Prostate gland (tissue), 2 donors: ENCODE data around the gene ARMH3.

Experiments used
- CTCF ChIP-seq, 4 experiments: fragments of 200-600 bp in 2 of 4; fragments of 450-650 bp in 2 of 4; sonication (generic) in 2 of 4; IDR thresholded peaks; 1 replicate in 3 of 4; 2 replicates in 1 of 4; pipeline ENCODE4 v1.5.1; 2016 to 2019; ENCODE audit warnings: antibody characterized with exemption in 4 of 4, mild to moderate bottlenecking in 2 of 4, moderate library complexity in 2 of 4
- POLR2A ChIP-seq: fragments of 450-650 bp; IDR thresholded peaks from one replicate; pipeline ENCODE4 v1.6.1; 2016; ENCODE audit warnings: antibody characterized with exemption, mild to moderate bottlenecking

- TF ChIP-seq CTCF (IDR thresholded peaks at IDR 0.05) (no peak), POLR2A (no peak)
These were observed 87.6 kb downstream of the ARMH3 start for GRCh38 chr10:101968286-101968939.
